GM18907 (cell line): ENCODE measurements around the gene RTN1.

ENCODE experiments used
- ATAC-seq: cut with Tn5 transposase; IDR thresholded peaks from one replicate; pipeline ENCODE4 v1.9.1; 2021; ENCODE audit warnings: mild to moderate bottlenecking, moderate library complexity; ENCODE audit not compliant: unreplicated experiment

Gene RTN1

GRCh38 chr14:59850458-59850857, 20.1 kb downstream of the RTN1 start:
- ATAC-seq: no peak

GRCh38 chr14:59849411-59850130, 21.0 kb downstream of the RTN1 start:
- no peak for ATAC-seq

DNA sequence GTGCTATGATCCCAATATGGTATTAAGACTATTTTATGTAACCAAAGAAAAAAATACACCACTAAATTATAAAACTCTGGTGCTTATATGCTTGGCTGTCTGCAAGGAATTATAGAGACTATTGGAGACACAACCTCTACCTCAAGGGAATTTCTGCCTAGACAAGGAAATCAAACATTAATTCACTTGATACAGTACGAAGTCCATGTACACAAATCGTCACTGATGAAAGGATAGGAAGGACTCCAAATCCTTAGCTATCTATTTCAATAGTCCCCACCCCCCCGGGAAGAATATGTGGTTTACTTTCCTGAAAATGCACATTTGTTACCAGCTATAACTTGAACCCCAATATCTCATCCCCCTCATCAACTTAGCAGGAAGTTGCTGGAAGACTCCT, 21.9 kb downstream of the RTN1 start:
- no peak for ATAC-seq

DNA sequence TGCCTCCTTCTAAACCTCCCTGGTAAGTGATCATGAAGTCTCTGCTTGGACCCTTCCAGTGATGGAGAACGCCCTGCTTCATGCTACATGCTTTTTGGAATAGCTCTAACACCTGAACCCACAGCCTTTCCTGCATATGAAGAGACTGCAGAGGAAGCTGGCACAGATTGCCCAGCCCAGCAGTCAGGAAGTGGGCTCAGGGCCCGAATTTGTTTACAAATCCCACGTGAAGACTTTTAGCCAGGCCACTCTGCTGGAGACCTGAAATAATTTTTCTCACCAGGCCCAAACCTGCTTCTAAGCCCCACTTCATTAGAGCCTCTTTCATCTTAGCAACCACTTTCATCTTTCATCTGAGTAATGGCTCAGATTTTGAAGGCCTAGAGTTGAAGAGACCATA, 22.9 kb downstream of the RTN1 start:
- ATAC-seq: no peak

- ATAC-seq: no peak
Observed at GRCh38 chr14:59846595-59846994, 24.0 kb downstream of the RTN1 start.

DNA sequence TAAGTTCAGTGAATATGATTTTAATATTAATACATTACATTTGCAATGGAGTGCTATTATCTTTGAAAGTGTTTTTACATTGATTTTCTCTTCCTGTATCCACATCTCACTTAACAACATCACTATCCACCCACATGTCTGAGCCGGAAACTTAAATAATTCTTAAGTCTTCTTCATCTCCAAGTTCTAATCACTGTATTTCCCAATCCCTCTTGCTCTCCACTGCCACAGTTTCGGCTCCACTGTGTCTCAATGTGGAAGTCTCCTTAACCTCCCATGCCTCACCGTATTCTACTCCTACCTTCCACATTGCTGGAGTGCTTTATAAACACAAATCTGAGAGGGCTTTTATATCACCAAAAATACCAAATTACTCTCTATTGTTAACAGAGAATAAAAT, 25.3 kb downstream of the RTN1 start:
- no peak for ATAC-seq

- ATAC-seq: no peak
Observed at GRCh38 chr14:59844186-59844812, 26.3 kb downstream of the RTN1 start.

GRCh38 chr14:59836116-59836515, 34.5 kb downstream of the RTN1 start:
- ATAC-seq: no peak

GRCh38 chr14:59832653-59833294, 37.8 kb downstream of the RTN1 start:
- no peak for ATAC-seq

- ATAC-seq: no peak
Observed at GRCh38 chr14:59831121-59831730, 39.4 kb downstream of the RTN1 start.

DNA sequence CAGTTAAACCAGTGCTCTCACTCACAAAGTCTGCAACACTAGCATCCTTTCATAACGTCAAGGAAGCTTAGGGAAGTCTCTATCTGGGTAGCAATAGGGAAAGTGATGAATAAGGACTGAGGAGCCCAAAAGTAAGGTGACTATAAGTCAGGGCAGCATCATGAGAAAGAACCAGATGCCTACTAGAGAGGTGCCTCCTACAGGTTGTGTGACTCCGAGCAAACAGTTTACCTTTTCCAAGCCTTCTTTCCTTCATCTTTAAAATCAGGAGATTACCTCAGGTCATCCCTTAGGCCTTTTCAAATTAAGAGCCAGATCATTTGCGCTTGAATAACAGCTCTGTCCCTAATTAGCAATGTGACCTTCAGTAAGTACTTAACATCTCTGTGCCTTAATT, 40.2 kb downstream of the RTN1 start:
- no peak for ATAC-seq

DNA sequence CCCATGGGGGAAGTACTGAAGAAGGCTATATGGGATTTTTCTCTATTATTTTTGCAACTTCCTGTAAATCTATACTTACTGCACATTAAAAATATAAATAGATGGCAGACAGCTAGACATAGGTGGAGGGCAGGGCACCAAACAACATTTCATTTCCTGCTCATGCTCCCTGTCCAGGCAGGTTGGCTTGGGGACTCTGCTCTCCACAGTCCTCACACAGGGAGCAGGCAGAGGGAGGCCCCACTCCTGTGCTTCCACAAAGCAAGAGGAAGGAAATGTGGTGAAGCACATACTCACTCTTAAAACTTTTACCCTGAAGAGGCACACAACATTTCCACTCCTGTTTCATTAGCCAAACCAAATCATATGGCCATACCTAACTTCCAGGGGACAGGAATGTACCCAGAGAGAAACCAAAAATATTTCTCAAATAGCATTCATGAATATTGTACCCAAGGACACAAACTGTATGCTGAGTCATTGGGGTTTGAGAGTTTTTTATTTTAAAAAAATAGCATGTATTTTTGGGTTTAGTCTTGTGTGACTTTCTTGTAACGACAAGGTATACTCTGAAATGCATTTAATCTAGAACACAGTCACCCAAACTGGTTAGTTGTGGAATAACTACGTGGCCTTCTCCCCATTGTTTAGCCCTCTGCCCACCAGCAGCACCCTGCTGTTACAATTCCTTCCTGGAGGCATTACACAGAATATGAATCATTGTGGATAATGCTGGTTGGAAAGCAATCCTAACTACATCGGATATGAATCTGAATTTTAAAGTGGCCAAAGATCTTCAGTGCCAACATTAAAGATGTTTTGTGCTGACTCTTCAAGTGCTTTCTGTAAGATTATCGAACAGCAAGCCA, 40.9 kb downstream of the RTN1 start:
- ATAC-seq: no peak

DNA sequence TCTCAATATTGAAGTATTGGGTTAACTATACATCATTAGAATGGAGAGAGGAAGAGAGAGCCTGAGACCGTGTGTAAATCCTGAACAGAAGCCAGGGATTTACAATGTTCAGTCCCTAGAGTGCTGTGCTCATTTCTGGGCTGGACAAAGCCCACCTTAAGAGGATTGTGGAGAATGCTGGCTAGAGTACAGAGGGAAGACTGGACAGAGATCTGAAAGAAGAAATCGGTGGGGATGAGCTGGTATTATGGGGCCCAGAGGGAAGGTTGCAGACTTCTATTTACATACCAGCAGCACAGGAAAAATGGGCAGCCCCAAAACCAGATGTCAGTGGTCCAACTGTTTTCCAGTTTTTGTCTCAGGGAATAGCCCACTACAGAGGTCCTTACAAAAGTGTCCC, 42.3 kb downstream of the RTN1 start:
- ATAC-seq: no peak

DNA sequence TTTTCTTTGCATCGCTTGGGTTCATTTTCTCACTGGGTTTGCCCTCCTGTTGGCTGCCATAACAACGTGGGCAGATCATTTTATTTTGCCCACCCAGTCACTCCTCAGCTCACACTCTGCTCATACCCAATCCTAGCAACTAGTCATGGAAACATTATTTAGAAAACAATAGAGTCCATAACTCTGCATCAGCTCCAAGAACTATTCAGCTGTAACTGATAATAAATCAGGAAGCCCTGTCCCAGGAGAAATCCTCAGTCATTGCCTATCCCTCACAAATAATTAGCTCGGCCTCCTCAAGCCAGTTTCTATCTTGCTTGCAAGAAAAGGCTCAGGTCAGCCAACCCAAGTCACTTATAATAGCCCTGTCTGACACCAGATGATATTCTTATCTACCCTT, 43.2 kb downstream of the RTN1 start:
- ATAC-seq: no peak

DNA sequence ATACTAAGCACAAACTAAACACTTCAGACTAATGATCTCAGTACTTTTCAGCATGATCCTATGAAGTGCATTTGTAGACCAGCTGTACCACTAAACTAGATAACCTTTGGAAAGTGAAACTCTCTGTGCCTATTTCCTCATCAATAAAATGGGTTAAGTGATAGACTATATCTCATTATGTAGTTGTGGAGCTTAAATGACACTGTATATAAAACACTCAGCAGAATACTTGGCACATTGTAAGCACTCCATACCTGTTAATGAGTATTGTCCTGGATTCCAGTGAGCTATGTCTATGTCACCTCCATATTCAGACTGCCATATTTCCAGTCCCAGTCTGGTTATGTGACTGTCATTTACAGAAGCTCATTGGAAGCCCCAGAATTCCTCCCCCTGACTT, 44.4 kb downstream of the RTN1 start:
- no peak for ATAC-seq

- ATAC-seq: peak; percentile 50
Observed at GRCh38 chr14:59823179-59823578, 47.4 kb downstream of the RTN1 start.

GRCh38 chr14:59819446-59820088, 51.0 kb downstream of the RTN1 start:
- ATAC-seq: no peak

DNA sequence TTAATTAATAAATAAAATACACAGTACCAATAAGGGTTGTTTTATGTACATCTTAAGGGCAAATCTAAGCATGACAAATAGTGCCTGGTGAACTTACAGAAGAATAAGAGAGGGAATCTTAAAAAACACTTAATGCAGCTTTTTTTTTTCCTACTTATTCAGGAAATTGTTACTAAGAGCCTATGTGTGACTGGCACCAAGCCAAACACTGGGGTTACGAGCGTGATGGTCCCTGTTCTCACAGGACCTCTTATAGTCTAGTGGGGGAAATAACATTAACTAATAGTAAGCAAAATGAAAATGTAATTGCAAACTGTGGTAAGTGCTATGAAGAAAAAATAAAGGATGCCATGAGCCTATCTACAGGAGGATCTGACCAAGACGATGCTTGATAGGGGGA, 53.6 kb downstream of the RTN1 start:
- no peak for ATAC-seq

GRCh38 chr14:59814988-59815387, 55.6 kb downstream of the RTN1 start:
- no peak for ATAC-seq

GRCh38 chr14:59811815-59812214, 58.8 kb downstream of the RTN1 start:
- ATAC-seq: no peak
